H1 (cell line): ENCODE results near the gene OR4D11. TPM values are rescaled to one million over a fixed set of nuclear protein-coding genes. Genes with fewer than 3 reads are reported as not detected.

ENCODE experiments used
- HDAC2 ChIP-seq, 2 experiments: fragments of 300-600 bp in 1 of 2; sonication (generic) in 1 of 2; IDR thresholded peaks; 2 replicates each; pipeline ENCODE4 v1.6.1; 2011 to 2012; ENCODE audit warnings: low read depth in 2 of 2, low read length in 2 of 2, mild to moderate bottlenecking in 2 of 2, moderate library complexity in 2 of 2, borderline replicate concordance in 1 of 2, inconsistent platforms in 1 of 2
- polyA plus RNA-seq, 7 experiments: library from polyadenylated mRNA; depleted of rRNA in 3 of 7; stranded (reverse) in 5 of 7; unstranded in 2 of 7; fragments of >200 nt in 5 of 7; fragments of 200-250 nt in 2 of 7; gene quantifications; 1 replicate in 5 of 7; 2 replicates in 1 of 7; 4 replicates in 1 of 7; pipeline versions ENCODE4 v1.2.1 to v1.2.3, GENCODE V29; 2011 to 2013; ENCODE audit warnings: missing spikeins in 2 of 7, mixed read lengths in 2 of 7
- total RNA-seq: library from RNA; stranded (reverse); fragmentation: NEBNext Ultra II Directional; extraction: Animal tissue kit (Norgen Biotek cat#: 25700); gene quantifications from 2 replicates; pipeline ENCODE4 v1.2.1, GENCODE V29; 2021

Gene OR4D11
- total and polyA plus RNA-seq, 2 of the 8 experiments (the other 6 are each of a cell fraction or from before 2014, with no cell fraction given) = not detected

DNA sequence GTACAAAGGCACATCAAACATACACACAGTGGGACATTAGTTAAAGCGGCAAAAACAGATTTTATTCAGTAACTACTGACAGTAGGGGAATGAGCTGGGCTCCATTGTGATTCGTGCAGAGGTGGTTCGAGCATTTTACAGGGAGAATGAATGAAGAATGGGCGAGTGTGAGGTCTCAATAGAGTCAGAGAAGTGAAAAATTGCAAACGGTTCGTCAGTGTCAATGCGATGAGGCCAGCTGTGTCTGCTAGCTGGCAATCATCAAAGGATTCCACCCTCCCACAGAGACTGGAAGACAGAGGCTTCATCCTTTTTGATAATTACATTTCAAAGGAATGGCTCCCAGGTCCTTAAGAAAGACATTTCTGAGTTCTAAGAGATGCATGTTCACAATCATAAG, 25.3 kb downstream of the OR4D11 start (continued):
- TF ChIP-seq HDAC2 (IDR thresholded peaks at IDR 0.05; ENCODE audit: borderline replicate concordance in 1 of 2, low read depth in 2 of 2, low read length in 2 of 2) = no peak
- TF ChIP-seq, all 59 proteins: peak for 0
